HG03097 (cell line): ENCODE results near the gene MEX3D.
"Not testable (repeated sequence)": the region's sequence is repeated elsewhere in the genome, so short reads cannot be mapped to it uniquely, and the experiment has no call there.

ENCODE experiments used
- ATAC-seq: cut with Tn5 transposase; IDR thresholded peaks from one replicate; pipeline ENCODE4 v1.9.1; 2021; ENCODE audit not compliant: unreplicated experiment, low FRiP score

The MEX3D gene

GRCh38 chr19:1549332-1549945 is 18.7 kb downstream of the MEX3D start:
- no peak for ATAC-seq

- ATAC-seq = no peak
These were observed 27.7 kb downstream of the MEX3D start for GRCh38 chr19:1540365-1540925.

GRCh38 chr19:1539749-1540148 is 28.4 kb downstream of the MEX3D start:
- ATAC-seq = not testable (repeated sequence)

GRCh38 chr19:1538978-1539377 is 29.1 kb downstream of the MEX3D start:
- ATAC-seq = no peak

GRCh38 chr19:1535699-1536098 is 32.4 kb downstream of the MEX3D start:
- not testable (repeated sequence) for ATAC-seq

GRCh38 chr19:1534972-1535371 is 33.2 kb downstream of the MEX3D start:
- ATAC-seq = no peak

GRCh38 chr19:1533510-1534150 is 34.5 kb downstream of the MEX3D start:
- ATAC-seq = no peak

- no peak for ATAC-seq
These were observed 36.1 kb downstream of the MEX3D start for GRCh38 chr19:1532003-1532402.

- no peak for ATAC-seq
These were observed 36.5 kb downstream of the MEX3D start for GRCh38 chr19:1531587-1531986.

GRCh38 chr19:1530856-1531255 is 37.3 kb downstream of the MEX3D start:
- ATAC-seq = not testable (repeated sequence)

- ATAC-seq = no peak
These were observed 38.7 kb downstream of the MEX3D start for GRCh38 chr19:1529430-1529816.

GRCh38 chr19:1528596-1529429 is 39.3 kb downstream of the MEX3D start:
- no peak for ATAC-seq

- ATAC-seq = no peak
These were observed 40.3 kb downstream of the MEX3D start for GRCh38 chr19:1527650-1528309.

- no peak for ATAC-seq
These were observed 41.0 kb downstream of the MEX3D start for GRCh38 chr19:1526979-1527649.

GRCh38 chr19:1526066-1526778 is 41.9 kb downstream of the MEX3D start:
- ATAC-seq = no peak

- ATAC-seq = no peak
These were observed 42.8 kb downstream of the MEX3D start for GRCh38 chr19:1525343-1525742.

- ATAC-seq = no peak
These were observed 43.2 kb downstream of the MEX3D start for GRCh38 chr19:1524972-1525325.

- no peak for ATAC-seq
These were observed 43.7 kb downstream of the MEX3D start for GRCh38 chr19:1524287-1524971.
